SU-DHL-6 (cell line): ENCODE measurements around the gene SPRYD4.
"Not testable (repeated sequence)": the region's sequence is repeated elsewhere in the genome, so short reads cannot be mapped to it uniquely, and the experiment has no call there.

Experiments
- EZH2phosphoT487 ChIP-seq: fragments of 200-600 bp; sonication (generic), shearing (Covaris generic); conservative IDR thresholded peaks from 2 replicates; pipeline ENCODE4 v1.6.1; 2018; ENCODE audit warnings: mild to moderate bottlenecking, antibody characterized with exemption, low read length, moderate library complexity, mixed read lengths
- TF ChIP-seq, protein P1 (sequence below): fragments of 200-600 bp; sonication (generic); IDR thresholded peaks from one replicate; pipeline ENCODE4 v1.5.1; 2017; ENCODE audit warnings: antibody characterized with exemption, mild to moderate bottlenecking, low read length, moderate library complexity; ENCODE audit not compliant: insufficient read depth, poor library complexity, severe bottlenecking

- TF ChIP-seq, protein P1, sequence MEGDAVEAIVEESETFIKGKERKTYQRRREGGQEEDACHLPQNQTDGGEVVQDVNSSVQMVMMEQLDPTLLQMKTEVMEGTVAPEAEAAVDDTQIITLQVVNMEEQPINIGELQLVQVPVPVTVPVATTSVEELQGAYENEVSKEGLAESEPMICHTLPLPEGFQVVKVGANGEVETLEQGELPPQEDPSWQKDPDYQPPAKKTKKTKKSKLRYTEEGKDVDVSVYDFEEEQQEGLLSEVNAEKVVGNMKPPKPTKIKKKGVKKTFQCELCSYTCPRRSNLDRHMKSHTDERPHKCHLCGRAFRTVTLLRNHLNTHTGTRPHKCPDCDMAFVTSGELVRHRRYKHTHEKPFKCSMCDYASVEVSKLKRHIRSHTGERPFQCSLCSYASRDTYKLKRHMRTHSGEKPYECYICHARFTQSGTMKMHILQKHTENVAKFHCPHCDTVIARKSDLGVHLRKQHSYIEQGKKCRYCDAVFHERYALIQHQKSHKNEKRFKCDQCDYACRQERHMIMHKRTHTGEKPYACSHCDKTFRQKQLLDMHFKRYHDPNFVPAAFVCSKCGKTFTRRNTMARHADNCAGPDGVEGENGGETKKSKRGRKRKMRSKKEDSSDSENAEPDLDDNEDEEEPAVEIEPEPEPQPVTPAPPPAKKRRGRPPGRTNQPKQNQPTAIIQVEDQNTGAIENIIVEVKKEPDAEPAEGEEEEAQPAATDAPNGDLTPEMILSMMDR = not testable (repeated sequence)
- not testable (repeated sequence) for TF ChIP-seq EZH2phosphoT487
Observed at GRCh38 chr12:56514014-56514318, 45.6 kb downstream of the SPRYD4 start.
